ENCODE results near the gene ATP6V0A4.

DNA sequence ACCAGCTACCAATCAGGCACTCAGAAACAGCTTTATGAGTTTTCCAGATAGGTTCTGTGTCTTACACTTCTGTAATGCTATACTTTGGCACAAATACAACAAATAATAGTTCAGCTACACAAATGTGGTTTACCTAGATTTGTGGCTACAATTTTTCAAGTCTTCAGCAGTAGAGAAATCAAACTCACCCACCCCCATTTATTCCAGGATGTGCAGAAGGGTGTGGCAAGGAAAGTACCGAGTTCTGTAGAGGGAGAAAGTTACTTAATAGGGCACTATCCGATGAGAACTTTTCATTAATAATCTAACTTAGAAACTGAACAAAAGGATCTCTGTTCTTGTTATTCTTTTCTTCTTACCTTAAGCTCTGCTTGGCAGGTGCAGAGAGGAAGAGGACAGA lies 30.3 kb upstream of the ATP6V0A4 start:
- TF ChIP-seq, protein P1, sequence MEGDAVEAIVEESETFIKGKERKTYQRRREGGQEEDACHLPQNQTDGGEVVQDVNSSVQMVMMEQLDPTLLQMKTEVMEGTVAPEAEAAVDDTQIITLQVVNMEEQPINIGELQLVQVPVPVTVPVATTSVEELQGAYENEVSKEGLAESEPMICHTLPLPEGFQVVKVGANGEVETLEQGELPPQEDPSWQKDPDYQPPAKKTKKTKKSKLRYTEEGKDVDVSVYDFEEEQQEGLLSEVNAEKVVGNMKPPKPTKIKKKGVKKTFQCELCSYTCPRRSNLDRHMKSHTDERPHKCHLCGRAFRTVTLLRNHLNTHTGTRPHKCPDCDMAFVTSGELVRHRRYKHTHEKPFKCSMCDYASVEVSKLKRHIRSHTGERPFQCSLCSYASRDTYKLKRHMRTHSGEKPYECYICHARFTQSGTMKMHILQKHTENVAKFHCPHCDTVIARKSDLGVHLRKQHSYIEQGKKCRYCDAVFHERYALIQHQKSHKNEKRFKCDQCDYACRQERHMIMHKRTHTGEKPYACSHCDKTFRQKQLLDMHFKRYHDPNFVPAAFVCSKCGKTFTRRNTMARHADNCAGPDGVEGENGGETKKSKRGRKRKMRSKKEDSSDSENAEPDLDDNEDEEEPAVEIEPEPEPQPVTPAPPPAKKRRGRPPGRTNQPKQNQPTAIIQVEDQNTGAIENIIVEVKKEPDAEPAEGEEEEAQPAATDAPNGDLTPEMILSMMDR (IDR thresholded peaks at IDR 0.05; ENCODE audit: insufficient read depth, low read depth, low read length): no peak
- TF ChIP-seq EZH2 (IDR thresholded peaks at IDR 0.05; ENCODE audit: insufficient read depth, low read length): no peak

Data from astrocyte (in vitro differentiated cells and primary cell).